Gastroesophageal sphincter (tissue), 3 donors: ENCODE data around the gene HTRA3.

Experiments used
- EP300 ChIP-seq: sonication (generic); formaldehyde crosslinking; IDR thresholded peaks from one replicate; pipeline ENCODE4 v1.6.1; 2017; ENCODE audit warnings: antibody characterized with exemption, mild to moderate bottlenecking
- POLR2A ChIP-seq, 2 donors: fragments of 450-650 bp; IDR thresholded peaks; one replicate each; pipeline ENCODE4 v1.6.1; 2017; ENCODE audit warnings: antibody characterized with exemption in 2 of 2, mild to moderate bottlenecking in 2 of 2, moderate library complexity in 1 of 2
- TF ChIP-seq, protein P1 (sequence below), 4 experiments: fragments of 200-600 bp in 2 of 4; fragments of 450-650 bp in 2 of 4; sonication (generic) in 1 of 4; IDR thresholded peaks; one replicate each; pipeline ENCODE4 v1.5.1; 2017 to 2019; ENCODE audit warnings: antibody characterized with exemption in 4 of 4, mild to moderate bottlenecking in 2 of 4, moderate library complexity in 2 of 4

- TF ChIP-seq, protein P1, sequence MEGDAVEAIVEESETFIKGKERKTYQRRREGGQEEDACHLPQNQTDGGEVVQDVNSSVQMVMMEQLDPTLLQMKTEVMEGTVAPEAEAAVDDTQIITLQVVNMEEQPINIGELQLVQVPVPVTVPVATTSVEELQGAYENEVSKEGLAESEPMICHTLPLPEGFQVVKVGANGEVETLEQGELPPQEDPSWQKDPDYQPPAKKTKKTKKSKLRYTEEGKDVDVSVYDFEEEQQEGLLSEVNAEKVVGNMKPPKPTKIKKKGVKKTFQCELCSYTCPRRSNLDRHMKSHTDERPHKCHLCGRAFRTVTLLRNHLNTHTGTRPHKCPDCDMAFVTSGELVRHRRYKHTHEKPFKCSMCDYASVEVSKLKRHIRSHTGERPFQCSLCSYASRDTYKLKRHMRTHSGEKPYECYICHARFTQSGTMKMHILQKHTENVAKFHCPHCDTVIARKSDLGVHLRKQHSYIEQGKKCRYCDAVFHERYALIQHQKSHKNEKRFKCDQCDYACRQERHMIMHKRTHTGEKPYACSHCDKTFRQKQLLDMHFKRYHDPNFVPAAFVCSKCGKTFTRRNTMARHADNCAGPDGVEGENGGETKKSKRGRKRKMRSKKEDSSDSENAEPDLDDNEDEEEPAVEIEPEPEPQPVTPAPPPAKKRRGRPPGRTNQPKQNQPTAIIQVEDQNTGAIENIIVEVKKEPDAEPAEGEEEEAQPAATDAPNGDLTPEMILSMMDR (IDR thresholded peaks at IDR 0.05), result no peak
- TF ChIP-seq POLR2A (IDR thresholded peaks at IDR 0.05) (no peak), EP300 (no peak)
Measured at GRCh38 chr4:8282134-8282641, 12.6 kb downstream of the HTRA3 start.
